Tibial artery (tissue), 4 donors: ENCODE data around the gene JAKMIP1.

Source experiments
- DNase-seq, 2 donors: peaks; one replicate each; pipeline ENCODE4 v3.0.0-alpha.2; 2019
- H3K27ac ChIP-seq, 2 donors: fragments of 200-600 bp; sonication (generic) in 1 of 2; 1 replicate in 1 of 2; 2 replicates in 1 of 2; pipeline ENCODE4 v1.5.1; 2018 to 2019; ENCODE audit warnings: mild to moderate bottlenecking in 1 of 2
- H3K27me3 ChIP-seq, 2 donors: fragments of 200-600 bp; sonication (generic) in 1 of 2; one replicate each; pipeline versions ENCODE4 v1.5.1 to v1.6.0; 2016 to 2019
- H3K36me3 ChIP-seq, 3 donors: fragments of 200-600 bp; sonication (generic) in 2 of 3; one replicate each; pipeline ENCODE4 v1.5.1; 2016 to 2019; ENCODE audit warnings: mild to moderate bottlenecking in 2 of 3
- H3K4me1 ChIP-seq, 4 donors: fragments of 200-600 bp; sonication (generic) in 2 of 4; 1 replicate in 3 of 4; 2 replicates in 1 of 4; pipeline ENCODE4 v1.5.1; 2016 to 2019
- H3K4me3 ChIP-seq, 2 donors: fragments of 200-600 bp; sonication (generic) in 1 of 2; 1 replicate in 1 of 2; 2 replicates in 1 of 2; pipeline ENCODE4 v1.5.1; 2018 to 2019; ENCODE audit warnings: mild to moderate bottlenecking in 2 of 2
- H3K9me3 ChIP-seq, 3 donors: fragments of 200-600 bp; sonication (generic) in 1 of 3; one replicate each; pipeline ENCODE4 v1.5.1; 2016 to 2019
- CTCF ChIP-seq, 2 experiments: fragments of 200-600 bp in 1 of 2; fragments of 450-650 bp in 1 of 2; IDR thresholded peaks; one replicate each; pipeline ENCODE4 v1.5.1; 2017 to 2019; ENCODE audit warnings: antibody characterized with exemption in 2 of 2, mild to moderate bottlenecking in 1 of 2, moderate library complexity in 1 of 2
- intact Hi-C: fragments of 100-400 bp; cut with DNase I; formaldehyde crosslinking; loops from one replicate; pipeline ENCODE4 v1.15.0; 2023; ENCODE audit warnings: low total_unique reads

JAKMIP1 gene

GRCh38 chr4:6063684-6064083, 136.7 kb downstream of the JAKMIP1 start:
- H3K4me1 ChIP-seq: no peaks in the 10 kb centered on the region

GRCh38 chr4:6062133-6062532, 138.2 kb downstream of the JAKMIP1 start:
- Histone ChIP-seq H3K27ac (no peak overlapping the region), H3K4me3 (no peak overlapping the region), H3K9me3 (peaks cover 6 to 37% (median 32%) of the 10 kb centered on the region in 3 donors), H3K27me3 (peaks cover 0 to 9% of the 10 kb centered on the region in 2 donors), H3K4me1 (no peaks in the 10 kb centered on the region), H3K36me3 (no peaks in the 10 kb centered on the region)
- intact Hi-C loops: no loop called here
- DNase-seq: no peak
- no peak for TF ChIP-seq CTCF (IDR thresholded peaks at IDR 0.05)

More at GRCh38 chr4:6063684-6064083, 136.7 kb downstream of the JAKMIP1 start:
- no peak for DNase-seq
- no peak overlapping the region for H3K4me3 ChIP-seq
- H3K27ac ChIP-seq: no peak overlapping the region
- intact Hi-C loops: no loop called here
- no peak for TF ChIP-seq CTCF (IDR thresholded peaks at IDR 0.05)
- peaks cover 4 to 23% (median 16%) of the 10 kb centered on the region in 3 donors for H3K9me3 ChIP-seq
- no peaks in the 10 kb centered on the region for H3K36me3 ChIP-seq
- peaks cover 0 to 10% of the 10 kb centered on the region in 2 donors for H3K27me3 ChIP-seq

- DNase-seq: no peak
- intact Hi-C loops: no loop called here
- no peak overlapping the region for H3K27ac ChIP-seq
- no peaks in the 10 kb centered on the region for H3K27me3 ChIP-seq
- H3K36me3 ChIP-seq: no peaks in the 10 kb centered on the region
- no peak overlapping the region for H3K4me3 ChIP-seq
- peaks cover 6 to 42% (median 40%) of the 10 kb centered on the region in 3 donors for H3K9me3 ChIP-seq
- H3K4me1 ChIP-seq: no peaks in the 10 kb centered on the region
- TF ChIP-seq CTCF (IDR thresholded peaks at IDR 0.05): no peak
Observed at GRCh38 chr4:6059375-6059805, 141.0 kb downstream of the JAKMIP1 start.

- Histone ChIP-seq H3K4me3 (no peak overlapping the region), H3K36me3 (no peaks in the 10 kb centered on the region), H3K27ac (no peak overlapping the region), H3K27me3 (no peaks in the 10 kb centered on the region), H3K4me1 (no peaks in the 10 kb centered on the region), H3K9me3 (peaks cover 6 to 42% (median 40%) of the 10 kb centered on the region in 3 donors)
- intact Hi-C loops: no loop called here
- TF ChIP-seq CTCF (IDR thresholded peaks at IDR 0.05): no peak
- no peak for DNase-seq
Observed at GRCh38 chr4:6058531-6059374, 141.6 kb downstream of the JAKMIP1 start.

- H3K4me1 ChIP-seq: no peaks in the 10 kb centered on the region
- H3K9me3 ChIP-seq: peaks cover 6 to 42% (median 40%) of the 10 kb centered on the region in 3 donors
- DNase-seq: no peak
- H3K4me3 ChIP-seq: no peak overlapping the region
- no peak for TF ChIP-seq CTCF (IDR thresholded peaks at IDR 0.05)
- no peak overlapping the region for H3K27ac ChIP-seq
- H3K36me3 ChIP-seq: no peaks in the 10 kb centered on the region
- intact Hi-C loops: no loop called here
- H3K27me3 ChIP-seq: no peaks in the 10 kb centered on the region
Observed at GRCh38 chr4:6056976-6057766, 143.2 kb downstream of the JAKMIP1 start.
